Lung (tissue), 12 donors: ENCODE data around the gene LARGE1. TPM values are rescaled to one million over a fixed set of nuclear protein-coding genes. Genes with fewer than 3 reads are reported as not detected.

ENCODE experiments used
- ATAC-seq: fragments of 200-7000 bp; cut with Tn5 transposase; one replicate; pipeline ENCODE4 v1.9.1; 2020; ENCODE audit warnings: moderate number of reproducible peaks; ENCODE audit not compliant: insufficient read depth, low FRiP score
- DNase-seq, 3 donors: peaks; one replicate each; pipeline ENCODE4 v3.0.0-alpha.2; 2013 to 2017
- H3K27ac ChIP-seq, 2 donors: one replicate each; pipeline ENCODE4 v1.5.1; 2013; ENCODE audit warnings: mild to moderate bottlenecking in 2 of 2, moderate library complexity in 2 of 2, control low read depth in 1 of 2, inconsistent platforms in 1 of 2, low read depth in 1 of 2, low read length in 1 of 2
- H3K27me3 ChIP-seq, 3 donors: one replicate each; pipeline ENCODE4 v1.5.1; 2013; ENCODE audit warnings: low read length in 2 of 3; ENCODE audit not compliant: control insufficient read depth in 3 of 3, insufficient read depth in 3 of 3
- H3K36me3 ChIP-seq, 4 donors: one replicate each; pipeline ENCODE4 v1.5.1; 2013; ENCODE audit warnings: low read length in 4 of 4, mild to moderate bottlenecking in 1 of 4, moderate library complexity in 1 of 4; ENCODE audit not compliant: control insufficient read depth in 4 of 4, insufficient read depth in 4 of 4
- H3K4me1 ChIP-seq, 5 donors: one replicate each; pipeline ENCODE4 v1.5.1; 2013; ENCODE audit warnings: low read length in 5 of 5, mild to moderate bottlenecking in 2 of 5, moderate library complexity in 1 of 5; ENCODE audit not compliant: control insufficient read depth in 5 of 5, insufficient read depth in 5 of 5
- H3K4me3 ChIP-seq: one replicate; pipeline ENCODE4 v1.5.1; 2013; ENCODE audit warnings: mild to moderate bottlenecking, control low read depth, moderate library complexity
- H3K9ac ChIP-seq, 2 donors: one replicate each; pipeline ENCODE4 v1.5.1; 2013; ENCODE audit warnings: low read length in 2 of 2, control low read depth in 1 of 2; ENCODE audit not compliant: insufficient read depth in 1 of 2
- H3K9me3 ChIP-seq, 4 donors: one replicate each; pipeline ENCODE4 v1.5.1; 2013; ENCODE audit warnings: low read length in 3 of 4, mild to moderate bottlenecking in 1 of 4, moderate library complexity in 1 of 4; ENCODE audit not compliant: control insufficient read depth in 4 of 4, insufficient read depth in 3 of 4
- whole genome bisulfite sequencing, 2 donors: extraction: QIAGEN DNeasy Blood & Tissue Kit; methylation state at CpG; one replicate each; pipeline ENCODE4 v1.1.7; 2013; 5-methylcytosine and 5-hydroxymethylcytosine counted together
- polyA plus RNA-seq, 2 donors: library from polyadenylated mRNA; stranded (reverse); fragments of 200-250 nt; gene quantifications; one replicate each; pipeline ENCODE4 v1.2.1, GENCODE V29; 2013
- total RNA-seq, 2 donors: library from RNA; depleted of rRNA in 1 of 2; stranded (reverse); fragments of >200 nt in 1 of 2; gene quantifications; one replicate each; pipeline ENCODE4 v1.2.1, GENCODE V29; 2014 to 2021
- TF ChIP-seq, protein P1 (sequence below): IDR thresholded peaks from 2 replicates; pipeline ENCODE4 v1.5.1; 2012; ENCODE audit warnings: mild to moderate bottlenecking; ENCODE audit errors: control extremely low read depth, extremely low read depth
- donor health status: control.
- donor health status: control.
- donor health status: Bipolar disorder and iron deficiency.
- donor health status: healthy.
- donor health status: DM: yes; HTN: yes; CAD: no.

Gene LARGE1
- total and polyA plus RNA-seq, 4 donors: 2.9 to 41.1 (median 15.4) TPM

DNA sequence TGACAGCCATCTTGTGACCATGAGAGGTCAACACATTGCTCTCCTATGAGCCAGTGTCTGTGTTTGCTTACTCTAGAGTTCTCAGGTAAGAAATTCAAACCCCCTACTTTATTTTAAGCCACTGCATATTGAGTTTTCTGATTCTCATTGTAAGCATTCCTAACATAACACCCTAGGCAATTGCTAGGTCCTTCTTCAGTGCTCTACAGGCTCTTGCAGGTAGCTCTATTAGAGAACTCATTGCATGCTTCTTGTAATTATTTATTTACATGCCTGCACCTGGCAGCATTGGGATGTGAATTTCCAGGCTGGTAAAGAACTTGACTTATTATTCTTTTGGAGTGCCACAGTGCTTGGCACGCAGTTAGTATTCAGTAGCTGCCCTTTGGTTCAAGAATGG, 573.3 kb downstream of the LARGE1 start:
- no peak overlapping the region for H3K9ac ChIP-seq
- peaks cover 0 to 3% (median under 1%) of the 10 kb centered on the region in 4 donors for H3K36me3 ChIP-seq
- TF ChIP-seq, protein P1, sequence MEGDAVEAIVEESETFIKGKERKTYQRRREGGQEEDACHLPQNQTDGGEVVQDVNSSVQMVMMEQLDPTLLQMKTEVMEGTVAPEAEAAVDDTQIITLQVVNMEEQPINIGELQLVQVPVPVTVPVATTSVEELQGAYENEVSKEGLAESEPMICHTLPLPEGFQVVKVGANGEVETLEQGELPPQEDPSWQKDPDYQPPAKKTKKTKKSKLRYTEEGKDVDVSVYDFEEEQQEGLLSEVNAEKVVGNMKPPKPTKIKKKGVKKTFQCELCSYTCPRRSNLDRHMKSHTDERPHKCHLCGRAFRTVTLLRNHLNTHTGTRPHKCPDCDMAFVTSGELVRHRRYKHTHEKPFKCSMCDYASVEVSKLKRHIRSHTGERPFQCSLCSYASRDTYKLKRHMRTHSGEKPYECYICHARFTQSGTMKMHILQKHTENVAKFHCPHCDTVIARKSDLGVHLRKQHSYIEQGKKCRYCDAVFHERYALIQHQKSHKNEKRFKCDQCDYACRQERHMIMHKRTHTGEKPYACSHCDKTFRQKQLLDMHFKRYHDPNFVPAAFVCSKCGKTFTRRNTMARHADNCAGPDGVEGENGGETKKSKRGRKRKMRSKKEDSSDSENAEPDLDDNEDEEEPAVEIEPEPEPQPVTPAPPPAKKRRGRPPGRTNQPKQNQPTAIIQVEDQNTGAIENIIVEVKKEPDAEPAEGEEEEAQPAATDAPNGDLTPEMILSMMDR: no peak
- DNase-seq: no peak
- peaks cover 0 to 2% (median 0%) of the 10 kb centered on the region in 4 donors for H3K9me3 ChIP-seq
- H3K4me3 ChIP-seq: no peak overlapping the region
- no peak for ATAC-seq
- H3K27me3 ChIP-seq: no peaks in the 10 kb centered on the region
- peaks cover 0 to 5% (median 0%) of the 10 kb centered on the region in 5 donors for H3K4me1 ChIP-seq
- no peak overlapping the region for H3K27ac ChIP-seq
- WGBS, 2 donors: 81 to 92% methylated on average over 1 of the region's 1 CpG

DNA sequence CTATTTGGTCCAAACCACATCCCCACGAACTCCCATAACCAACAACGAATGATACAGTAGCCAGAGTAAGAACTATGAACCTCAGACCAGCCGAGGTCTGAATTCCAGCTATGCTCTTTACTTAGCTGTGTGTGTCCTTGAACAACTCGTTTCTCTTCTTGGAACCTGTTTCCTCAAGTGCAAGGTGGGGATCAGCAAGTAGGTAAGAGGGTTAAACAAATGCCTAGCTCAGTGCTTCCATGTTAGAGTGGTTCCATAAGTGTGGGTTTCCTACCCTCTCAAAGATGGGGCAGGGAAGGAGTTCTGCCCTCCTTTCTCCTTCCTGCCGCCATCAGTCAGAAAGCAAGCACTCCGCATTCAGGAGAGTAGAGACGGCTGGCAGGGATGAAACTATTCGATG, 578.7 kb downstream of the LARGE1 start:
- H3K27me3 ChIP-seq: no peaks in the 10 kb centered on the region
- WGBS, 2 donors: 65 to 82% methylated on average over 8 of the region's 8 CpGs
- DNase-seq: peak in 1 of 3 donors; percentile 36
- ATAC-seq: no peak
- no peak overlapping the region for H3K27ac ChIP-seq
- peaks cover 0 to 5% (median 0%) of the 10 kb centered on the region in 5 donors for H3K4me1 ChIP-seq
- TF ChIP-seq, protein P1: no peak
- peaks cover 0 to 3% (median 0%) of the 10 kb centered on the region in 4 donors for H3K9me3 ChIP-seq
- peaks cover 0 to 7% (median 3%) of the 10 kb centered on the region in 4 donors for H3K36me3 ChIP-seq
- no peak overlapping the region for H3K9ac ChIP-seq
- H3K4me3 ChIP-seq: no peak overlapping the region

DNA sequence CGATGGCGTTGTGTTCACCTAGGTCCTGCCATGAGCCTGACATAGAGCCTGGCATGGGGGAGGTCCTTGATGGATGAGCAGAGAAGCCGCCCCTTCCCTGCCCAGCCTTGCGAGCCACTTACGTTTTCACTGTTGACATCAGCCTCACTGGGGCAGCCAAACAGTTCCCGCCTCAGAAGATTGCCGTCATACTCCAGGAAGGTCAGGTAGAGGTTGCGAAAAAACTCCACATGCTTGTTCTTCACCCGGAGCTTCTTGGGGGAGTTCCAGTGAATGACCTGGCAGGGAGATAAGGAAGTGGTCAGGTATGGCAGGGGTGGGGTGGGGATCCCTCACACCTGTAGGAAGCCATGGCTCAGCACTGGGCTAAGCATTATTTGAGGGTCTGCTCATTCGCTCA, 582.8 kb downstream of the LARGE1 start:
- ATAC-seq (peak; percentile 36), DNase-seq (no peak)
- no peaks in the 10 kb centered on the region for H3K27me3 ChIP-seq
- peaks cover 0 to 3% (median 0%) of the 10 kb centered on the region in 4 donors for H3K9me3 ChIP-seq
- no peak overlapping the region for H3K4me3 ChIP-seq
- no peak overlapping the region for H3K27ac ChIP-seq
- H3K4me1 ChIP-seq: peaks cover 0 to 5% (median 0%) of the 10 kb centered on the region in 5 donors
- peaks cover 0 to 10% (median 4%) of the 10 kb centered on the region in 4 donors for H3K36me3 ChIP-seq
- TF ChIP-seq, protein P1: no peak
- WGBS, 2 donors: 77 to 86% methylated on average over 10 of the region's 10 CpGs
- H3K9ac ChIP-seq: no peak overlapping the region
